AG04450 (cell line): ENCODE measurements around the gene MLYCD. TPM values are rescaled to one million over a fixed set of nuclear protein-coding genes. Genes with fewer than 3 reads are reported as not detected.

Source experiments
- CTCF ChIA-PET: fragments of 300-600, 350-600 bp; formaldehyde crosslinking; extraction: SDS; loops from one replicate; lab custom pipeline; 2022; ENCODE audit warnings: antibody characterized with exemption, inconsistent platforms; lab: Charles Lee
- POLR2A ChIA-PET: fragments of 350-600 bp; formaldehyde crosslinking; extraction: SDS; loops from one replicate; lab custom pipeline; 2021; ENCODE audit warnings: antibody characterized with exemption, inconsistent platforms; lab: Yijun Ruan, JAX
- DNase-seq: peaks from one replicate; pipeline ENCODE4 v3.0.0-alpha.2; 2011; ENCODE audit warnings: low read depth, low spot score
- H3K27ac ChIP-seq: one replicate; pipeline ENCODE4 v1.5.1; 2012; ENCODE audit warnings: low read depth, low read length, control low read depth
- H3K27me3 ChIP-seq: one replicate; pipeline ENCODE4 v1.6.0; 2012; ENCODE audit warnings: low read length; ENCODE audit not compliant: control insufficient read depth, insufficient read depth
- H3K4me3 ChIP-seq: 2 replicates; pipeline ENCODE4 v1.5.1; 2011; ENCODE audit warnings: mild to moderate bottlenecking, low read depth, low read length, control low read depth
- H3K9me3 ChIP-seq: 2 replicates; pipeline ENCODE4 v1.5.1; 2012; ENCODE audit warnings: low read length; ENCODE audit not compliant: control insufficient read depth, insufficient read depth
- polyA plus RNA-seq: library from polyadenylated mRNA; depleted of rRNA; stranded (reverse); fragments of >200 nt; gene quantifications from 2 replicates; pipeline ENCODE4 v1.2.3, GENCODE V29; 2011
- TF ChIP-seq, protein P1 (sequence below): IDR thresholded peaks from 2 replicates; pipeline ENCODE4 v1.5.1; 2011; ENCODE audit warnings: low read depth, low read length, control low read depth, inconsistent platforms

Gene MLYCD
- polyA plus RNA-seq, 1 experiment, result 2.0 TPM

DNA sequence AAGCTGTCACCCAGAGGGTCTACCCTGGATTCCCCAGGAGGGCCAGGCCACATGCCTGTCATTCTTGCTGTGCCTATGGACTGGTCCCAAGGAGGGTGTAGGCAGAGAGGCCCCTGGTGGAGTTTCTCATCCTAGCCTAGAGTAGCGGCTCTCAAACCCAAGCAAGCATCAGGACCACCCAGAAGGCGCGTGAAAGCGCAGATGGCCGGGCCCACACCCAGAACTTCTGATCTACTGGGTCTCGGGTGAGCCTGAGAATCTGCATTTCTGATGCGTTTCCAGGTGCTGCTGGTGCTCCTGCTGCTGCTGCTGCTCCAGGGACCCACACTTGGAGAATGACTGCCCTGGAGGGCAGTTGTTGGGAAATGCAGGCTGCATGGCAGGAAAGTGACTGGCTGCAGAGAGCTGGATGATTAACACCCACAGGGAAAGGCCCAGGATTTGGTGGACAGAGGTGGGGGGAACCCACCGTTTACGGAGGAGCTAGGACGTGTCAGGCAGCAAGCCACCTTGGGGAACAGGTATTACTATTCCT is 44.7 kb downstream of the MLYCD start:
- CTCF ChIA-PET, result no interaction called here
- Histone ChIP-seq H3K27ac (no peak overlapping the region), H3K27me3 (peaks cover 11% of the 10 kb centered on the region), H3K9me3 (no peaks in the 10 kb centered on the region; the same call in 1 of the 2 replicates), H3K4me3 (no peak overlapping the region)
- TF ChIP-seq, protein P1, sequence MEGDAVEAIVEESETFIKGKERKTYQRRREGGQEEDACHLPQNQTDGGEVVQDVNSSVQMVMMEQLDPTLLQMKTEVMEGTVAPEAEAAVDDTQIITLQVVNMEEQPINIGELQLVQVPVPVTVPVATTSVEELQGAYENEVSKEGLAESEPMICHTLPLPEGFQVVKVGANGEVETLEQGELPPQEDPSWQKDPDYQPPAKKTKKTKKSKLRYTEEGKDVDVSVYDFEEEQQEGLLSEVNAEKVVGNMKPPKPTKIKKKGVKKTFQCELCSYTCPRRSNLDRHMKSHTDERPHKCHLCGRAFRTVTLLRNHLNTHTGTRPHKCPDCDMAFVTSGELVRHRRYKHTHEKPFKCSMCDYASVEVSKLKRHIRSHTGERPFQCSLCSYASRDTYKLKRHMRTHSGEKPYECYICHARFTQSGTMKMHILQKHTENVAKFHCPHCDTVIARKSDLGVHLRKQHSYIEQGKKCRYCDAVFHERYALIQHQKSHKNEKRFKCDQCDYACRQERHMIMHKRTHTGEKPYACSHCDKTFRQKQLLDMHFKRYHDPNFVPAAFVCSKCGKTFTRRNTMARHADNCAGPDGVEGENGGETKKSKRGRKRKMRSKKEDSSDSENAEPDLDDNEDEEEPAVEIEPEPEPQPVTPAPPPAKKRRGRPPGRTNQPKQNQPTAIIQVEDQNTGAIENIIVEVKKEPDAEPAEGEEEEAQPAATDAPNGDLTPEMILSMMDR, result no peak
- DNase-seq, result no peak
- POLR2A ChIA-PET, result no interaction called here

GRCh38 chr16:83945587-83945986 is 46.7 kb downstream of the MLYCD start:
- DNase-seq, result no peak
- Histone ChIP-seq H3K27ac (no peak overlapping the region), H3K27me3 (peaks cover 11% of the 10 kb centered on the region), H3K4me3 (no peak overlapping the region), H3K9me3 (no peaks in the 10 kb centered on the region; the same call in 1 of the 2 replicates)
- POLR2A ChIA-PET, result no interaction called here
- TF ChIP-seq, protein P1, result no peak
- CTCF ChIA-PET, result interaction anchor here (2.4 kb wide), 1 partner anchor 120 kb away, joined by 7 read pairs; no protein-coding TSS in a partner anchor

DNA sequence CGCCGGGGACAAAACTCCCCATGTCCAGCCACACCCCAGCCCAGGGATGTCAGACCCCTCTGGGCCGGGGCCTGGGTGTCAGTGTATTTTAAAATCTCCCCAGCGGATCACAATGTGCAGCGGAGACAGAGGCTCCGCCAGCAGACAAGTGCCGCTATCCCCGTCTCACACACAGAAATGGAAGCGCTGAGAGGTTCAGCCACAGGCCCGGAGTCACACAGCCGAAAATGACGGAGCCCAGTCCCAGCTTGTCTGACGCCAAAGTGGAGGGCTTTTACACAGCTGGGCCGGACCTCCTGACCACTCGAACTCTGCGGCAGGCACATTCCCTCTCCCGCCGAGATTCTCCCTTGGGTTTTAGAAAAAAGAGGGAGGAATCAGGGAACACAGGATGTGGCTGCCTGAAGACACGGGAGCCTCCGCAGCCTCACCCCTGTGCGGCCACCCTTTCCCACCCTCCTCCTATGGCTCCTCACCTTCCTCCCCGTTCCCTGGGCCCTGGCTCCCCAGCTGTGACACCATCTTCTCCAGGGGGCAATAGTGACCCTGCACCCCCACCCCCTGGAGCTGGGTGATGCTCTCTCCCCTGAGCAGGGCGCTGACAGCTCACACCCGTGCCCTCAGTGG is 47.4 kb downstream of the MLYCD start:
- ChIA-PET POLR2A (no interaction called here), CTCF (interaction anchor here (2.4 kb wide), 1 partner anchor 119 kb away, joined by 7 read pairs; no protein-coding TSS in a partner anchor)
- no peak overlapping the region for H3K27ac ChIP-seq

DNA sequence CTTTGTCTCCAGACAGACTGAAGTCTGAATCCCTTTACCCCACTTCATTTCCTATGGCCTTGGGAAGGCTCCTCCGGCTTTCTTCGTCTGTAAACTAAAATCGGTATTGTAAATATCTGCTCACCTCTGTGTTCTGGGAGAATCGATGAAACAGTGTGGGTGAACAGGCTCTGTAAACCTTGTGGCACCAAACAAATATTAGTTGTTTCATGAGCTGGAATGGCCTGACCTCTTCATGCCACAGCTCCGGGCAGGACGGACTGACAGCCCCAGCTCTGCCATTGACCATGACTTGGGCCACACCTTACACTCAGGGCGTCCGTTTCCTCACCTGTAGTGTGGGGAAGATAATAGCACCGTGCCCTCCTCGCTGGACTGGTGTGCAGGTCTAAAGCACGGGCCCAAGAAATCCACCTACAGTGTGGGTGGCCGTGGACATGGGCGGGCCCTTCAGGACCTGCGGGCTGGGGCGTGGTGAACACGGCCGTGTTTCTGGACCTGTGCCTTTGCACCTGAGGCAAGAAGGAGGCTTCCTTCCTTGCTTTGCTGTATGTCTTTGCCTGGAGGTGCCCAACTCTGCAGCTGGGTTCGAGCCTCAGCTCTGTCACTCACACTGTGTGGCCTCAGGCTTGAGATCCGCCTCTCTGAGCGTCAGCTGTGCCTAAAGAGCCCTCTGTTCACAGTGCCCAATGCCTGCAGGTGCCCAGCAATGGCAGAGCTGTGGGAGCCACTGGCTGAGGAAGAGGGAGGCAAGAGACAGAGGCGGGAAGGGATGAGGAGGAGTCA is 48.1 kb downstream of the MLYCD start:
- POLR2A ChIA-PET, result no interaction called here

More for the DNA sequence above, 47.4 kb downstream of the MLYCD start:
- no peak for DNase-seq
- peaks cover 8% of the 10 kb centered on the region for H3K27me3 ChIP-seq
- no peak overlapping the region for H3K4me3 ChIP-seq
- no peaks in the 10 kb centered on the region for H3K9me3 ChIP-seq
- TF ChIP-seq, protein P1, result no peak

More for the DNA sequence above, 48.1 kb downstream of the MLYCD start:
- no peak overlapping the region for H3K4me3 ChIP-seq
- TF ChIP-seq, protein P1, result no peak
- H3K27ac ChIP-seq, result no peak overlapping the region
- no peak for DNase-seq
- CTCF ChIA-PET, result interaction anchor here (1.5 to 2.4 kb wide), 2 partner anchors 18 to 119 kb away, joined by 4 to 7 read pairs; no protein-coding TSS in a partner anchor
- H3K27me3 ChIP-seq, result peaks cover 8% of the 10 kb centered on the region
- H3K9me3 ChIP-seq, result no peaks in the 10 kb centered on the region
